Choroid plexus epithelial cell (primary cell): Measurements from ENCODE around the gene U2AF2.

Source experiments
- DNase-seq: peaks from one replicate; pipeline ENCODE4 v3.0.0-alpha.2; 2010; ENCODE audit warnings: low read depth
- H3K4me3 ChIP-seq: 2 replicates; pipeline ENCODE4 v1.5.1; 2011; ENCODE audit warnings: low read depth, mild to moderate bottlenecking, control low read depth, low read length, moderate library complexity
- TF ChIP-seq, protein P1 (sequence below): conservative IDR thresholded peaks from 2 replicates; pipeline ENCODE4 v1.5.1; 2011; ENCODE audit warnings: low read depth, mild to moderate bottlenecking, control low read depth, inconsistent platforms, low read length, moderate library complexity

U2AF2 gene

DNA sequence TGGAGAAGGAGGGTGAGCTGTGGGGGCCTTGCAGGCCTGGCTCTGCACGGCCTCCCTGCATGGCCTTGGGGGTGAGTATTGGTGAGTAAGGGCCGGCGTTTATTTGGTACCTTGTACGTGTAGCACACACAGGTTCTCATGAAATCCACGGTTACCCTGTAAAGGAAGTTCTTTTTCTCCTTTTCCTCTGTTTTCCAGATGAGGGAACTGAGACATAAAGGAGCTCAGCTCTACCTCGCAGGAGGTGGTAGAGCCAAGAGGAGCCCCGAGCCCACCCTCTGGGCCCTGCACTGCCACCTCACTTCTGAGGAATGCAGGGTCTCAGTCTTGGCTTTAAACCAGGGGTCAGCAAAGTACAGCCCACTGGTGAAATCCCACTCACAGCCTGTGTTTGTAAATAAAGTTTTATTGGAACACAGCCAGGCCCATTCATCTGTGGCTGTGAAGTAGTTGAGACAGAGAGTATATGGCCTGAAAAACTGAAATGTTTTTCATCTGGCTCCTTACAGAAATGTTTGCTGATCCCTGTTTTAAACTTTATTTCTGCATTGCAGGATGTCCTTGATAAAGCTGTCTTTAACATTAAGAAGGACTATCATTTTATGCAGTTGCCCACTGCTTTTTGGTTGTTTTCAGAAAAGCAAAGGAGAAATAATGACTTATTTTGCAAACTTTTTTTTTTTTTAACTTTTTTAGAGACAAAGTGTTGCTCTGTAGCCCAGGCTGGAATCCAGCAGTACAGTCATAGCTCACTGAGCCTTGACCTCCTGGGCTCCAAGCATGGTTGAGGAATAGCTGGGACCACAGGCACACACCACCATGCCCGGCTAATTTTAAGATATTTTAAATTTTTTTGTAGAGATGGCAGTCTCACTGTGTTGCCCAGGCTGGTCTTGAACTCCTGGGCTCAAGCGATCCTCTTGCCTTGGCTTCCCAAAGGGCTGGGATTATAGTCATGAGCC, 26.6 kb downstream of the U2AF2 start:
- no peak overlapping the region for H3K4me3 ChIP-seq
- TF ChIP-seq, protein P1, sequence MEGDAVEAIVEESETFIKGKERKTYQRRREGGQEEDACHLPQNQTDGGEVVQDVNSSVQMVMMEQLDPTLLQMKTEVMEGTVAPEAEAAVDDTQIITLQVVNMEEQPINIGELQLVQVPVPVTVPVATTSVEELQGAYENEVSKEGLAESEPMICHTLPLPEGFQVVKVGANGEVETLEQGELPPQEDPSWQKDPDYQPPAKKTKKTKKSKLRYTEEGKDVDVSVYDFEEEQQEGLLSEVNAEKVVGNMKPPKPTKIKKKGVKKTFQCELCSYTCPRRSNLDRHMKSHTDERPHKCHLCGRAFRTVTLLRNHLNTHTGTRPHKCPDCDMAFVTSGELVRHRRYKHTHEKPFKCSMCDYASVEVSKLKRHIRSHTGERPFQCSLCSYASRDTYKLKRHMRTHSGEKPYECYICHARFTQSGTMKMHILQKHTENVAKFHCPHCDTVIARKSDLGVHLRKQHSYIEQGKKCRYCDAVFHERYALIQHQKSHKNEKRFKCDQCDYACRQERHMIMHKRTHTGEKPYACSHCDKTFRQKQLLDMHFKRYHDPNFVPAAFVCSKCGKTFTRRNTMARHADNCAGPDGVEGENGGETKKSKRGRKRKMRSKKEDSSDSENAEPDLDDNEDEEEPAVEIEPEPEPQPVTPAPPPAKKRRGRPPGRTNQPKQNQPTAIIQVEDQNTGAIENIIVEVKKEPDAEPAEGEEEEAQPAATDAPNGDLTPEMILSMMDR, result no peak
- peak; percentile 59 for DNase-seq

DNA sequence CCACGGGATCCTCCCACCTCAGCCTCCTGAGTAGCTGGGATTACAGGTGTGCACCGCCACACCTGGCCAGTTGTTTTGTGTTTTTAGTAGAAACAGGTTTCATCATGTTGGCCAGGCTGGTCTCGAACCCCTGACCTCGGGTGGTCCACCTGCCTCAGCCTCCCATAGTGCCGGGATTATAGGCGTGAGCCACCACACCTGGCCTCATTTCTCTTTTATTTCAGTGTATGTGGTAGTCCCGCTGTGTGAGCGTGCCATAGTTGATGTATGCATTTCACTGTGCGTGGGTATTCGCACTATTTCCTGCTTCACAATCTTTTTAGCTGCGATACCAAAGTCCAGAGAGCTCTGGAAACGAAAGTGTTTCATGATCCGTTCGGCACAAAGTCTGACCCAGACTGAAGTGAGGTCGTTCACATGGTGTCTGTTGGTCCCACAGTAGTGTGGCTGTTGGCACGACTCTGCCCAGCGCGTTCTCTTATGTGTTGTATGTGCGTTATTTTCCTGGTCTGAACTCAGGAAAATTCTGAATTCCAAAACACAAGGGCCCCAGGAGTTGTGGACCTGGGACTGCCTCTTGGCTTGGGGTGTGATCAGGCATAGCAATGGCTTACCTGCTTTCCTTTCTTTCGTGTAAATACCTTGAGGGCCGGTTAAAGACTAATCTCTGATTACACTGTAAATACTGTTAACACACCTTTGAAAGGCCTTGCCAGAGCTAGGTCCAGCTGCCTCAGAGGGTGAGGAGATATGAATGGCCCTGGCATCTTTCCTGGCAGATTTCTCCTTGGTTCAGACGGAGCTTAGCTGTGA, 28.8 kb downstream of the U2AF2 start:
- H3K4me3 ChIP-seq, result no peak overlapping the region
- TF ChIP-seq, protein P1, result no peak
- DNase-seq, result no peak

DNA sequence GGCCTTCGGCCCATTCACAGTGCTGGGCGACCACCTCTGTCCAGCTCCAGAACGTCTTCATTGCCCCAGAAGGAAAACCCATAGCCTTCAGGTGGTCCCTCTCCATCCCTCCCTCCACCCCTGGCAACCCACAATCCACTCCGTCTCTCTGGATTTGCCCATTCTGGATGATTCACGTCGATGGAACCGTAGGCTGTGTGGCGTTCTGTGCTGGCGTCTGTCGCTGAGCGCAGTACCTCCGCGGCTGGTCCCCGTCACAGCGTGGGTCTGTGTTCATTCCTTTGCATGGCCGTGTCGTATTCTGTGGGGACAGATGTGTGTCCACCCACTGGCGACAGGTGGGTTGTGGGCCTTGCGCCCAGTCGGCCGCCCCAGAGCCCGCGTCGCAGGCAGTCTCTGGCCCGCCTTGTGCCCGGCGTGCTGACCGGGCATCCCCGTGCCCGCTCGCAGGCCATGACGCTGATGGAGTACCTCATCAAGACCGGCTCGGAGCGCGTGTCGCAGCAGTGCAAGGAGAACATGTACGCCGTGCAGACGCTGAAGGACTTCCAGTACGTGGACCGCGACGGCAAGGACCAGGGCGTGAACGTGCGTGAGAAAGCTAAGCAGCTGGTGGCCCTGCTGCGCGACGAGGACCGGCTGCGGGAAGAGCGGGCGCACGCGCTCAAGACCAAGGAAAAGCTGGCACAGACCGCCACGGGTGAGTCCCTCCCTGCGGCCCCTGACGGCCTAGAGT, 30.3 kb downstream of the U2AF2 start:
- H3K4me3 ChIP-seq, result no peak overlapping the region
- TF ChIP-seq, protein P1, result no peak
- no peak for DNase-seq

DNA sequence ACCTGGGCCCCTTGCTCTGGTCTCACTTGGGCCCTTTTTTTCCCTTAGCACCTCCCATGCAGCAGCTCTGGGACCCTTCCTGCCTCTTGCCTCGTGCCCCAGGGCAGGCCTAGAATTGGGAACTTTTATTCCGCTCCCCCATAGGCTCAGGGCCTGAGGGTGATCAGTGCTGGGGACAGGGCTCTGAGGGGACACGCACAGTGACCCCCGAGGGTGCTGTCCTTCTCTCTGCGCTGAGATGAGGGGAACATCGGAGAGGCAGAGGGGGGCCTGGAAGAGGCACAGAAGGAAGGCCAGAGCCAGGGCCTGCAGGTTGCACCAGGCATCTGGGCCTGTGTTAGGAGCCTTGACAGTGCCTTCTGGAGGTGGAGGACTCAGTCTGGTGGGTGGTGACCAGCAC, 30.9 kb downstream of the U2AF2 start:
- no peak overlapping the region for H3K4me3 ChIP-seq
- no peak for DNase-seq
- TF ChIP-seq, protein P1, result no peak

DNA sequence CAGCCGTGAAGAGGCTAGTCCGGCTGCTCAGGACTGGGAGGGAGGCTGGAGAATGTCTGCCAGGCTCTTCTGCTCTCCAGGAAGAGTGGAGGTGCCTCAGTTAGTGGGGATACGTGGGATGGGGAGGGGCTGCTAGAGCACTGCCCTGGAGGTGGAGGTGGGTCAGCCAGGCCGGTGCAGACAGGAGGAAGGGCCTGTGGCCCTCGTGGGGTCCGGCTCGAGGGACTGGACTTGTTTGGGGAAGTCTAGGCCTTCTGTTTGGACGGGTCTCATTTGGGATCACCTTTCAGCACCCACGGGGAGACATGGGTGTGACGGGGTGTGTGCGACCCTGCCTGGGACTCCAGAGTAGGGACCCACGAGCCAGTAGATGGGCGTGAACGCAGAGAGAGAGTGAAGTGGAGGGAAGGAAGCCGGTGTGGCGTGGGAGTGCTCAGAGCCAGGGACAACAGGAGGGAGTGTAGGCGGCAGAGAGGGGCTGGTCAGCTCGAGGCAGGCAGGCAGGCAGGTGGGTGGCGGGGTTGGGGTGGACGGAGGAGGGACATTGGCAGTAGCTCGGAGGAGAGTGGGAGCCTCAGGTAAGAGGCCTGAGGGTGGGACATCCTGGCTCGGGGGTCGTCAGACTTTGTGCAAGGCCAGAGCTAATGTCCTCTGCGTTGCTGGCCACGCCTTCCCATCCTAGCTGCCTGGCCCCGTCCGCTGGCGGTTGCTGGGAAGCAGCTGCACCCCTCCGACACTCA, 31.6 kb downstream of the U2AF2 start:
- DNase-seq, result no peak
- H3K4me3 ChIP-seq, result no peak overlapping the region
- TF ChIP-seq, protein P1, result no peak
